Upper lobe of left lung (tissue), 6 donors: ENCODE data around the gene FHIT. TPM values are rescaled to one million over a fixed set of nuclear protein-coding genes. Genes with fewer than 3 reads are reported as not detected.

ENCODE experiments used
- ATAC-seq, 2 donors: fragments of 200-7000 bp; cut with Tn5 transposase; one replicate each; pipeline ENCODE4 v1.9.1; 2022; ENCODE audit warnings: mild to moderate bottlenecking in 2 of 2, moderate library complexity in 2 of 2; ENCODE audit not compliant: low FRiP score in 2 of 2
- DNase-seq, 2 donors: peaks; one replicate each; pipeline ENCODE4 v3.0.0-alpha.2; 2019 to 2020
- H3K27ac ChIP-seq, 4 donors: fragments of 200-600 bp; sonication (generic); one replicate each; pipeline ENCODE4 v1.5.1; 2016 to 2019
- H3K27me3 ChIP-seq, 4 donors: fragments of 200-600 bp; sonication (generic); one replicate each; pipeline ENCODE4 v1.5.1; 2017 to 2019
- H3K36me3 ChIP-seq, 4 donors: fragments of 200-600 bp; sonication (generic); one replicate each; pipeline ENCODE4 v1.5.1; 2016 to 2019
- H3K4me1 ChIP-seq, 4 donors: fragments of 200-600 bp; sonication (generic); one replicate each; pipeline ENCODE4 v1.5.1; 2018 to 2019
- H3K4me3 ChIP-seq, 4 donors: fragments of 200-600 bp; sonication (generic); one replicate each; pipeline ENCODE4 v1.5.1; 2017 to 2019; ENCODE audit warnings: mild to moderate bottlenecking in 2 of 4, moderate library complexity in 1 of 4
- H3K9me3 ChIP-seq, 4 donors: fragments of 200-600 bp; sonication (generic); one replicate each; pipeline ENCODE4 v1.5.1; 2018 to 2019
- CTCF ChIP-seq, 6 experiments: fragments of 450-650 bp in 4 of 6; fragments of 200-600 bp in 2 of 6; sonication (generic) in 2 of 6; IDR thresholded peaks; one replicate each; pipeline ENCODE4 v1.5.1; 2016 to 2019; ENCODE audit warnings: antibody characterized with exemption in 6 of 6
- EP300 ChIP-seq, 4 donors: sonication (generic); formaldehyde crosslinking; IDR thresholded peaks; one replicate each; pipeline ENCODE4 v1.5.1; 2017; ENCODE audit warnings: antibody characterized with exemption in 4 of 4, control low read depth in 2 of 4
- POLR2A ChIP-seq, 4 donors: fragments of 450-650 bp; IDR thresholded peaks; one replicate each; pipeline ENCODE4 v1.5.1; 2016 to 2017; ENCODE audit warnings: antibody characterized with exemption in 4 of 4, mild to moderate bottlenecking in 2 of 4
- POLR2AphosphoS5 ChIP-seq, 2 donors: sonication (generic); formaldehyde crosslinking; IDR thresholded peaks; one replicate each; pipeline ENCODE4 v1.5.1; 2017; ENCODE audit warnings: antibody characterized with exemption in 2 of 2
- WGBS, 2 donors: methylation state at CpG; one replicate each; pipeline ENCODE4 v1.1.5; 2017 to 2018; 5-methylcytosine and 5-hydroxymethylcytosine counted together
- total RNA-seq, 6 donors: library from RNA; depleted of rRNA in 4 of 6; stranded (reverse); fragments of >200 nt in 4 of 6; gene quantifications; one replicate each; pipeline versions ENCODE4 v1.1.0 to v1.2.1, GENCODE V29; 2016 to 2021
- donor health status: DM: no; HTN: no; CAD: no; lungs with moderate emphysema.
- donor health status: DM: no; HTN: yes; CAD: no; lungs with severe emphysema.

The FHIT gene
- total RNA-seq, 6 donors from 2014 or later, result 6.8 to 56.6 (median 11.1) TPM

GRCh38 chr3:60972599-60972998 is 278.7 kb downstream of the FHIT start:
- TF ChIP-seq POLR2AphosphoS5 (IDR thresholded peaks at IDR 0.05) (no peak), CTCF (IDR thresholded peaks at IDR 0.05) (no peak), EP300 (IDR thresholded peaks at IDR 0.05) (no peak), POLR2A (IDR thresholded peaks at IDR 0.05) (no peak)
- no peak overlapping the region for H3K27ac ChIP-seq
- H3K4me1 ChIP-seq, result no peaks in the 10 kb centered on the region
- H3K9me3 ChIP-seq, result peaks cover 0 to 12% (median 6%) of the 10 kb centered on the region in 4 donors
- H3K27me3 ChIP-seq, result no peaks in the 10 kb centered on the region
- no peaks in the 10 kb centered on the region for H3K36me3 ChIP-seq
- no peak for DNase-seq
- H3K4me3 ChIP-seq, result no peak overlapping the region
- ATAC-seq, result no peak

DNA sequence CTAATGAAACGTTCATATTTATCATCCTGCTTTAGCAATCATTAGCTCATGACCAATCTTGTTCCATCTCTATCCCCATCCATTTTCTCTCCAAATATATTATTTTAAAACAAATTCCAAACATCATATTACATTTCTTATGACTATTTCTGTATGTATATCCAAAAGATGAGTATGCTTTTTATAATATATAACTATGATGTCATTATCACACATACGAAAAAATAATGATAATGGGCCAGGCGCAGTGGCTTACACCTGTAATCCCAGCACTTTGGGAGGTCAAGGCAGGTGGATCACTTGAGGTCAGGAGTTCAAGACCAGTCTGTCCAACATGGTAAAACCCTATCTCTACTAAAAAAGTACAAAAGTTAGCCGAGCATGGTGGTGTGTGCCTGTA is 280.4 kb downstream of the FHIT start:
- DNase-seq, result no peak
- Histone ChIP-seq H3K27ac (no peak overlapping the region), H3K9me3 (peaks cover 0 to 14% (median 6%) of the 10 kb centered on the region in 4 donors), H3K4me1 (no peaks in the 10 kb centered on the region), H3K4me3 (no peak overlapping the region), H3K36me3 (no peaks in the 10 kb centered on the region), H3K27me3 (no peaks in the 10 kb centered on the region)
- TF ChIP-seq EP300 (IDR thresholded peaks at IDR 0.05) (no peak), POLR2AphosphoS5 (IDR thresholded peaks at IDR 0.05) (no peak)
- no peak for ATAC-seq
- WGBS, 2 donors, result 94 to 98% methylated on average over 4 of the region's 4 CpGs

DNA sequence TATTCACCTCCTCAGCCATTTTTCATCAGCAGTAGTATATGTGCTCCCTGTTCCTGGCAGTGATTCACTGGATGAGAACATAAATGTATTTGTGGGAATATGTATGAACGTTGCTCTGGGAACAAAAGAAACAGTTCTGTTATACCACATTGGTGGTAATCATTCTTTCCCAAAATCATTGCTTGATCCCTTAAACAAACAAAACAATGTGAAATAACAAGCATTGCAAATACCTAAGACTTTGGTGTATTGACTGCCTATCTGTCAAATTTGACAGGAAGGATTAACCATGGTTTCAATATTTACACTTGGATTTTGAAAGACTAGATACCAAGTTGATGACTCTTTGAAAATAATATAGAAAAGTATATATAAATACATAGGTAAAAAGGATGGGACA is 284.1 kb downstream of the FHIT start:
- Histone ChIP-seq H3K4me1 (no peaks in the 10 kb centered on the region), H3K9me3 (peaks cover 0 to 3% (median under 1%) of the 10 kb centered on the region in 4 donors), H3K27ac (no peak overlapping the region), H3K4me3 (no peak overlapping the region), H3K36me3 (no peaks in the 10 kb centered on the region), H3K27me3 (no peaks in the 10 kb centered on the region)
- WGBS, 2 donors, result 58 to 79% methylated on average over 1 of the region's 1 CpG
- ATAC-seq, result no peak
- no peak for DNase-seq
- TF ChIP-seq POLR2A (IDR thresholded peaks at IDR 0.05) (no peak), POLR2AphosphoS5 (IDR thresholded peaks at IDR 0.05) (no peak), EP300 (IDR thresholded peaks at IDR 0.05) (no peak), CTCF (IDR thresholded peaks at IDR 0.05) (no peak)

DNA sequence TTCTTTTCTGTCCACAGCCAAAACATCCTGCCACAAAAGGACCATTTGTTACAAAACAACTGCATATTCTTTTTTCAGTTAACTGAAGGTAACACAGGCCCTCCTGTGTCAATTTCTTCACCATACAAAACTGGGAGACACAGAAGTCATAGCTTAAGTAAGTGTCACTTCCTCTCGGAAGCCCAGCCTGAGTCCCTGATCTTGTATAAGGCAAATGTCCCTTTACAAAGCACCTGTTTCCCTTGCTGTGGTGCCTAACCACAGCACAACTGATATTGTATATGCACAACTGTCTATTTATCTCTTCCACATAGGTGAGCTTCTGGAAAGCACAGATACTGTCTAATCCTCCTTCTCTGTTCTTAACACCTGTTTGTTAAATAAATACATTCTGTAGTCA is 293.7 kb downstream of the FHIT start:
- Histone ChIP-seq H3K27me3 (no peaks in the 10 kb centered on the region), H3K4me1 (no peaks in the 10 kb centered on the region), H3K4me3 (no peak overlapping the region), H3K36me3 (no peaks in the 10 kb centered on the region), H3K9me3 (peaks cover 0 to 19% (median 6%) of the 10 kb centered on the region in 4 donors), H3K27ac (no peak overlapping the region)
- ATAC-seq (no peak), DNase-seq (no peak)
- WGBS, 2 donors, result 79 to 100% methylated on average over 1 of the region's 1 CpG
- TF ChIP-seq CTCF (IDR thresholded peaks at IDR 0.05), result no peak
- TF ChIP-seq EP300 (IDR thresholded peaks at IDR 0.05), result no peak
- no peak for TF ChIP-seq POLR2A (IDR thresholded peaks at IDR 0.05)
- no peak for TF ChIP-seq POLR2AphosphoS5 (IDR thresholded peaks at IDR 0.05)

GRCh38 chr3:60956729-60957128 is 294.5 kb downstream of the FHIT start:
- no peak for TF ChIP-seq POLR2A (IDR thresholded peaks at IDR 0.05)
- no peak for TF ChIP-seq CTCF (IDR thresholded peaks at IDR 0.05)
- no peak for TF ChIP-seq POLR2AphosphoS5 (IDR thresholded peaks at IDR 0.05)
- TF ChIP-seq EP300 (IDR thresholded peaks at IDR 0.05), result no peak
- no peaks in the 10 kb centered on the region for H3K27me3 ChIP-seq
- no peaks in the 10 kb centered on the region for H3K4me1 ChIP-seq
- ATAC-seq, result no peak
- peaks cover 0 to 18% (median 6%) of the 10 kb centered on the region in 4 donors for H3K9me3 ChIP-seq
- H3K27ac ChIP-seq, result no peak overlapping the region
- no peaks in the 10 kb centered on the region for H3K36me3 ChIP-seq
- WGBS, 2 donors, result 85 to 87% methylated on average over 4 of the region's 4 CpGs
- no peak for DNase-seq
- no peak overlapping the region for H3K4me3 ChIP-seq
